B cell (primary cell): ENCODE results near the gene CHST8. TPM values are rescaled to one million over a fixed set of nuclear protein-coding genes. Genes with fewer than 3 reads are reported as not detected.

ENCODE experiments used
- ATAC-seq: fragments of 200-7000 bp; cut with Tn5 transposase; one replicate; pipeline ENCODE4 v1.10.0; 2021; ENCODE audit warnings: low read depth, mild to moderate bottlenecking, moderate number of reproducible peaks, moderate library complexity
- CTCF ChIA-PET: fragments of 350-600 bp; sonication (Branson Sonifier 250); formaldehyde crosslinking; loops from one replicate; lab custom pipeline; 2021; ENCODE audit warnings: antibody characterized with exemption, inconsistent platforms; lab: Charles Lee
- POLR2A ChIA-PET: fragments of 350-600 bp; sonication (Branson Sonifier 250); formaldehyde crosslinking; loops from one replicate; lab custom pipeline; 2021; ENCODE audit warnings: antibody characterized with exemption; lab: Charles Lee
- DNase-seq: peaks from one replicate; pipeline ENCODE4 v3.0.0; 2013
- H2AFZ ChIP-seq: 2 replicates; pipeline ENCODE4 v1.6.1; 2012; ENCODE audit warnings: mild to moderate bottlenecking, low read depth, low read length; ENCODE audit not compliant: insufficient read depth, poor library complexity, severe bottlenecking
- H3K27ac ChIP-seq, 2 donors: 1 replicate in 1 of 2; 2 replicates in 1 of 2; pipeline ENCODE4 v1.5.1; 2012 to 2013; ENCODE audit warnings: low read length in 2 of 2, mild to moderate bottlenecking in 2 of 2, moderate library complexity in 1 of 2
- H3K27me3 ChIP-seq, 4 experiments: fragments of 200-600 bp in 1 of 4; sonication (generic) in 1 of 4; replicated peaks in 1 of 4; 1 replicate in 2 of 4; 2 replicates in 2 of 4; pipeline versions ENCODE4 v1.6.1 to v1.7.0; 2013 to 2016; ENCODE audit warnings: low read length in 3 of 4, mild to moderate bottlenecking in 2 of 4, mixed read lengths in 1 of 4, moderate library complexity in 1 of 4; ENCODE audit not compliant: insufficient read depth in 4 of 4, control insufficient read depth in 3 of 4; ENCODE audit errors: control extremely low read depth in 1 of 4
- H3K36me3 ChIP-seq, 2 experiments: replicated peaks in 1 of 2; 1 replicate in 1 of 2; 2 replicates in 1 of 2; pipeline versions ENCODE4 v1.6.1 to v1.7.1; 2013; ENCODE audit warnings: low read length in 1 of 2; ENCODE audit not compliant: insufficient read depth in 2 of 2, control insufficient read depth in 1 of 2; ENCODE audit errors: control extremely low read depth in 1 of 2, extremely low read depth in 1 of 2
- H3K4me1 ChIP-seq, 2 donors: fragments of 200-600 bp in 1 of 2; sonication (generic) in 1 of 2; 1 replicate in 1 of 2; 2 replicates in 1 of 2; pipeline versions ENCODE4 v1.5.1 to v1.6.1; 2013 to 2017; ENCODE audit warnings: low read length in 2 of 2; ENCODE audit not compliant: control insufficient read depth in 2 of 2, insufficient read depth in 2 of 2
- H3K4me2 ChIP-seq: replicated peaks from 2 replicates; pipeline ENCODE3; 2012; ENCODE audit warnings: mild to moderate bottlenecking, low read depth, low read length; ENCODE audit not compliant: poor library complexity, severe bottlenecking
- H3K4me3 ChIP-seq, 5 experiments: fragments of 200-600 bp in 1 of 5; sonication (generic) in 1 of 5; 1 replicate in 3 of 5; 2 replicates in 2 of 5; pipeline versions ENCODE4 v1.5.1 to v1.7.0; 2011 to 2016; ENCODE audit warnings: low read length in 4 of 5, mild to moderate bottlenecking in 4 of 5, low read depth in 2 of 5, control low read depth in 1 of 5, moderate library complexity in 1 of 5; ENCODE audit not compliant: insufficient read depth in 1 of 5; ENCODE audit errors: control extremely low read depth in 1 of 5, extremely low read depth in 1 of 5
- H3K79me2 ChIP-seq: fragments of 200-600 bp; sonication (generic); one replicate; pipeline ENCODE4 v1.6.0; 2016; ENCODE audit warnings: low read length; ENCODE audit not compliant: control insufficient read depth, insufficient read depth
- H3K9ac ChIP-seq: fragments of 200-600 bp; sonication (generic); 2 replicates; pipeline ENCODE4 v1.6.1; 2017; ENCODE audit warnings: mild to moderate bottlenecking, low read length, moderate library complexity
- H3K9me3 ChIP-seq, 3 donors: one replicate each; pipeline versions ENCODE4 v1.6.1 to v1.7.1; 2013; ENCODE audit warnings: low read length in 2 of 3; ENCODE audit not compliant: control insufficient read depth in 2 of 3, insufficient read depth in 1 of 3; ENCODE audit errors: control extremely low read depth in 1 of 3
- H4K20me1 ChIP-seq: 2 replicates; pipeline ENCODE4 v1.6.0; 2012; ENCODE audit warnings: mild to moderate bottlenecking, low read length; ENCODE audit not compliant: insufficient read depth, control insufficient read depth, poor library complexity, severe bottlenecking
- H3K27ac Mint-ChIP-seq: one replicate; pipeline ENCODE4 v1.8.0; 2021; ENCODE audit warnings: mixed read lengths
- H3K27me3 Mint-ChIP-seq: one replicate; pipeline ENCODE4 v1.8.0; 2021; ENCODE audit warnings: mixed read lengths
- H3K4me1 Mint-ChIP-seq: one replicate; pipeline ENCODE4 v1.8.0; 2021; ENCODE audit warnings: mixed read lengths
- H3K4me3 Mint-ChIP-seq: one replicate; pipeline ENCODE4 v1.8.0; 2021; ENCODE audit warnings: mixed read lengths
- H3K9me3 Mint-ChIP-seq: one replicate; pipeline ENCODE4 v1.8.0; 2022; ENCODE audit warnings: mixed read lengths; ENCODE audit not compliant: insufficient read depth
- EZH2 ChIP-seq: IDR thresholded peaks from 2 replicates; pipeline ENCODE4 v1.6.1; 2012; ENCODE audit warnings: borderline replicate concordance, low read depth, mild to moderate bottlenecking, moderate library complexity, low read length; ENCODE audit not compliant: insufficient read depth, poor library complexity, severe bottlenecking
- WGBS: methylation state at CpG from one replicate; pipeline ENCODE4 v1.1.5; 2013; ENCODE audit warnings: missing lambda C conversion rate; ENCODE audit not compliant: insufficient coverage; 5-methylcytosine and 5-hydroxymethylcytosine counted together
- intact Hi-C: fragments of 100-400 bp; cut with micrococcal nuclease; formaldehyde crosslinking; loops from one replicate; pipeline ENCODE4 v1.10.0; 2022
- polyA plus RNA-seq: library from polyadenylated mRNA; depleted of rRNA; stranded (reverse); fragments of >200 nt; gene quantifications from 2 replicates; pipeline ENCODE4 v1.2.3, GENCODE V29; 2012
- total RNA-seq, 2 donors: library from RNA; stranded (reverse); fragments of 120-200 nt in 1 of 2; gene quantifications; 1 replicate in 1 of 2; 2 replicates in 1 of 2; pipeline versions ENCODE4 v1.2.3 to v1.2.4, GENCODE V29; 2013 to 2022
- TF ChIP-seq, protein P1 (sequence below): fragments of 200-600 bp; IDR thresholded peaks from one replicate; pipeline ENCODE4 v1.8.0; 2022; ENCODE audit warnings: antibody characterized with exemption, mild to moderate bottlenecking

Gene CHST8
- total and polyA plus RNA-seq, 2 donors (not counting 1 experiment from before 2014, with no cell fraction given), result not detected

DNA sequence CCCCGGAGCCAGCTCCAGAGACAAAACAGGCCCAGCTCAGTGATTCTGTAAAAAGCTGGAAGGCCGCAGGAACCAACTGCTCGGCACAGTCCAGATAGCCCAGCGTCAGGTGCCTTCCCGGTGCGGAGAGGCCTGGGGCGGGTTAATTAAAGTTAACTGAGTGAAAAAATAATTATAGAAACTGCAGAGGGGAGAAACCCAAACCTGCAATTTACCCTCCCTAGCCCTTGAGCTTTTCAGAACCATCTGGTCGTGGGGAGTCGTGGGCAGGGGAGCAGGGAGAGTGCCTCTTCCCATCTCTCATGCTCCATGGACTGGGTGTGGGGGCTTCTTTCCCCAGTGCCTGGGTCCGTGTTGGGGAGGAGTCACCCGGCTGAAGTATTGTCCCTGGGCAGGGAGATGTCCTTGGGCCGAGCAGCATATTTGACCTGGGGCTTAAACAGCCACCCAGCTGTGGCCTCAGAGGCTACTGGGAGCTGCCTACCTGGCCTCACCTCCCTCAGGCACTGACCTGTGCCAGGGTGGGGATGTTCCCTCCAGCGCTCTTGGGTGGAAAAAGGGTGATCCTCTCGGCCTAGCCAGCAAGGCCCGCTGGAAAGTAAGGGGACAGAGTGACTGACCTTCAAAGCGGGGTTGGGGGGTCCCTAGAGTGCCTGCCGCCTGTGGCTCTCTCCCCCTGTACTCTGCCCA lies 65.9 kb downstream of the CHST8 start:
- H3K4me3 Mint-ChIP-seq, result no peak overlapping the region
- Histone ChIP-seq H3K4me1 (no peaks in the 10 kb centered on the region), H2AFZ (no peak overlapping the region), H3K36me3 (no peaks in the 10 kb centered on the region), H3K9me3 (peaks cover 0 to 8% (median 0%) of the 10 kb centered on the region in 3 donors), H4K20me1 (no peaks in the 10 kb centered on the region), H3K4me2 (no peak overlapping the region), H3K4me3 (no peak overlapping the region), H3K27ac (no peak overlapping the region), H3K79me2 (no peaks in the 10 kb centered on the region), H3K27me3 (peaks cover 0 to 17% (median 0%) of the 10 kb centered on the region in 4 experiments), H3K9ac (no peak overlapping the region)
- WGBS, result 79% methylated on average over 7 of the region's 17 CpGs
- POLR2A ChIA-PET, result no interaction called here
- ATAC-seq (no peak), DNase-seq (no peak)
- H3K9me3 Mint-ChIP-seq, result no peaks in the 10 kb centered on the region
- intact Hi-C loops, result no loop called here
- peaks cover 13% of the 10 kb centered on the region for H3K27me3 Mint-ChIP-seq
- no peaks in the 10 kb centered on the region for H3K4me1 Mint-ChIP-seq
- TF ChIP-seq EZH2, result no peak
- TF ChIP-seq, protein P1, sequence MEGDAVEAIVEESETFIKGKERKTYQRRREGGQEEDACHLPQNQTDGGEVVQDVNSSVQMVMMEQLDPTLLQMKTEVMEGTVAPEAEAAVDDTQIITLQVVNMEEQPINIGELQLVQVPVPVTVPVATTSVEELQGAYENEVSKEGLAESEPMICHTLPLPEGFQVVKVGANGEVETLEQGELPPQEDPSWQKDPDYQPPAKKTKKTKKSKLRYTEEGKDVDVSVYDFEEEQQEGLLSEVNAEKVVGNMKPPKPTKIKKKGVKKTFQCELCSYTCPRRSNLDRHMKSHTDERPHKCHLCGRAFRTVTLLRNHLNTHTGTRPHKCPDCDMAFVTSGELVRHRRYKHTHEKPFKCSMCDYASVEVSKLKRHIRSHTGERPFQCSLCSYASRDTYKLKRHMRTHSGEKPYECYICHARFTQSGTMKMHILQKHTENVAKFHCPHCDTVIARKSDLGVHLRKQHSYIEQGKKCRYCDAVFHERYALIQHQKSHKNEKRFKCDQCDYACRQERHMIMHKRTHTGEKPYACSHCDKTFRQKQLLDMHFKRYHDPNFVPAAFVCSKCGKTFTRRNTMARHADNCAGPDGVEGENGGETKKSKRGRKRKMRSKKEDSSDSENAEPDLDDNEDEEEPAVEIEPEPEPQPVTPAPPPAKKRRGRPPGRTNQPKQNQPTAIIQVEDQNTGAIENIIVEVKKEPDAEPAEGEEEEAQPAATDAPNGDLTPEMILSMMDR, result no peak
- H3K27ac Mint-ChIP-seq, result no peak overlapping the region
- CTCF ChIA-PET, result no interaction called here

DNA sequence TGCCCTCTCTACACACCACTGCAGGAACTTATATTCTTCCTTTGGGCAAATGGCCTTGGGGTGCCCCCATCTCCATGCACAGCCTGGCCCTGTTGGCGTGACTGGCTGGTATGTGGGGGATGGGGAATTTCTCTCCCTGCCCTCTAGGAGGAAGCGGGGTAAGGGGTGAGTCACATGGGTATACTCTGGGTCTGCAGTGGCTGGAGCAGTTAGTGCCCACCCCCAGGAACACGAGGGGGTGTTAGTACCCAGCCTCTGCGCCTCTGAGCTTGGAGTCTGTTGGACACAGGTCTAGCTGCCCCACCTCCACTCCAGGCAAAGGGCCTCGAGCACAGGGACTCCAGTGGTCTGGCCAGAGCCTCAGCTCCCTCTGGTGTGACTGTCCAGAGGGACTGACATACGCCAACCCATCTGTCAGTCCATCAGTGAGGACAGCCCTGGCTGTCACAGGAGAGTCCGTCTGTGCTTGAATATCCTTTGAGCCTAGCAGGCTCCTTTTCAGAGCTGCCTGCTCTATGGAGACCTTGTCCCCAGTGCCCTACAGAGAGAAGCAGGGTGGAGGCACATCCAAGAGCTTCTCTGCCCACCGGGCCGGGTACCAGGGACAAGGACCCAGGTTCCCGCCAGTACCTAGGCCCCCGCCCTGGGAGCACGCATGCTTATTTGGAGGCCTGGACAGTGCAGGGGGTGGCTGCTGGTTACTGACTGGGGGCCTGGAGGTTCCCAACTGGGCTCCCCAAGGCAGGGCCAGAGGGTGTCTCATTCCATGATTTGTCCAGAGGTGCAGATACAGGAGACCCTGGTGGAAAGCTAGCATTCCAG lies 66.6 kb downstream of the CHST8 start:
- ATAC-seq (no peak), DNase-seq (no peak)
- Mint-ChIP-seq H3K27ac (no peak overlapping the region), H3K9me3 (no peaks in the 10 kb centered on the region), H3K27me3 (peaks cover 8% of the 10 kb centered on the region), H3K4me3 (no peak overlapping the region), H3K4me1 (no peaks in the 10 kb centered on the region)
- ChIA-PET CTCF (no interaction called here), POLR2A (no interaction called here)
- Histone ChIP-seq H3K4me2 (no peak overlapping the region), H3K79me2 (no peaks in the 10 kb centered on the region), H3K4me1 (no peaks in the 10 kb centered on the region), H3K9ac (no peak overlapping the region), H3K27ac (no peak overlapping the region), H3K36me3 (no peaks in the 10 kb centered on the region), H3K4me3 (no peak overlapping the region), H2AFZ (no peak overlapping the region), H4K20me1 (no peaks in the 10 kb centered on the region), H3K9me3 (peaks cover 0 to 8% (median 0%) of the 10 kb centered on the region in 3 donors), H3K27me3 (peaks cover 0 to 17% (median 0%) of the 10 kb centered on the region in 4 experiments)
- no peak for TF ChIP-seq EZH2
- TF ChIP-seq, protein P1, result no peak
- WGBS, result 82% methylated on average over 10 of the region's 12 CpGs
- intact Hi-C loops, result no loop called here
